Right lobe of liver (tissue), 4 donors: ENCODE data around the gene ZCCHC17.

Experiments
- POLR2A ChIP-seq: fragments of 450-650 bp; IDR thresholded peaks from one replicate; pipeline ENCODE4 v1.6.1; 2017; ENCODE audit warnings: antibody characterized with exemption, mild to moderate bottlenecking
- TF ChIP-seq, protein P1 (sequence below), 4 donors: fragments of 200-600 bp in 3 of 4; fragments of 450-650 bp in 1 of 4; IDR thresholded peaks; one replicate each; pipeline versions ENCODE4 v1.5.1 to v1.8.0; 2016 to 2022; ENCODE audit warnings: antibody characterized with exemption in 4 of 4, mild to moderate bottlenecking in 2 of 4
- donor health status: DM: no; HTN: no; CAD: no.
- donor health status: DM: no; HTN: no; CAD: no.
- donor health status: DM: no; HTN: yes; CAD: no.

DNA sequence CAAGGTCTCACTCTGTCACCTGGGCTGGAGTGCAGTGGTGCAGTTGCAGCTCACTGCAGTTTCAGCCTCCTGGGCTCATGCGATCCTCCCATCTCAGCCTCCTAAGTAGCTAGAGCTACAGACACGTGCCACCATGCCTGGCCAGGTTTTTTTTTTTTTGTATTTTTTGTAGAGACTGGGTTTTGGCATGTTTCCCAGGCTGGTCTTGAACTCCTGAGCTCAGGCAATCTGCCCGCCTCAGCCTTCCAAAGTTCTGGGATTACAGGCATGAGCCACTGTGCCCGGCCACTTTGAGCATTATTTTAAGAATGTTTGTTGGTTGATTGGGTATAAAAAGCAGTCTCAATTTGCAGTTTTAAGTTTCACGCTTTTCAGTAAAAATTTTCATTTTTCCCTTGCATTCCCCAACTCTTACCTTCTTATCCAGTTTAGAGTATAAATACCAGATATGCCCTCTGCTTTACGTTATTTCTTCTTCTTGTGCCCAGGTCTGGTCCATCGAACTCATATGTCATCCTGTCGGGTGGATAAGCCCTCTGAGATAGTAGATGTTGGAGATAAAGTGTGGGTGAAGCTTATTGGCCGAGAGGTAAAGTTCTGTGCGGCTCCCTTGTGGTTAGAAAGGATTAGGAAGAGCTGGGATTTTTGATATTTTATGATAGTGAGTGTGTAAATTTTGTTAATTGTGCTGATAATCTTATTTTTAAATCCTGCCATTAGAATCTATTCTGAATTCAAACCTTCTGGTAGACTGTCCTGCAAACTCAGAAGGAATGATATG lies 40.0 kb downstream of the ZCCHC17 start:
- TF ChIP-seq, protein P1, sequence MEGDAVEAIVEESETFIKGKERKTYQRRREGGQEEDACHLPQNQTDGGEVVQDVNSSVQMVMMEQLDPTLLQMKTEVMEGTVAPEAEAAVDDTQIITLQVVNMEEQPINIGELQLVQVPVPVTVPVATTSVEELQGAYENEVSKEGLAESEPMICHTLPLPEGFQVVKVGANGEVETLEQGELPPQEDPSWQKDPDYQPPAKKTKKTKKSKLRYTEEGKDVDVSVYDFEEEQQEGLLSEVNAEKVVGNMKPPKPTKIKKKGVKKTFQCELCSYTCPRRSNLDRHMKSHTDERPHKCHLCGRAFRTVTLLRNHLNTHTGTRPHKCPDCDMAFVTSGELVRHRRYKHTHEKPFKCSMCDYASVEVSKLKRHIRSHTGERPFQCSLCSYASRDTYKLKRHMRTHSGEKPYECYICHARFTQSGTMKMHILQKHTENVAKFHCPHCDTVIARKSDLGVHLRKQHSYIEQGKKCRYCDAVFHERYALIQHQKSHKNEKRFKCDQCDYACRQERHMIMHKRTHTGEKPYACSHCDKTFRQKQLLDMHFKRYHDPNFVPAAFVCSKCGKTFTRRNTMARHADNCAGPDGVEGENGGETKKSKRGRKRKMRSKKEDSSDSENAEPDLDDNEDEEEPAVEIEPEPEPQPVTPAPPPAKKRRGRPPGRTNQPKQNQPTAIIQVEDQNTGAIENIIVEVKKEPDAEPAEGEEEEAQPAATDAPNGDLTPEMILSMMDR (IDR thresholded peaks at IDR 0.05), result no peak
- TF ChIP-seq POLR2A, result no peak
